HEK293 (cell line): ENCODE results near the gene RER1.

Source experiments
- CTCF ChIP-seq: fragments of 450-650 bp; formaldehyde crosslinking; IDR thresholded peaks from 2 replicates; pipeline ENCODE4 v1.5.1; 2016; ENCODE audit warnings: missing biosample characterization, missing genetic modification characterization
- KLF7 ChIP-seq: fragments of 450-650 bp; formaldehyde crosslinking; IDR thresholded peaks from 2 replicates; pipeline ENCODE4 v1.5.1; 2016; ENCODE audit warnings: missing biosample characterization, missing genetic modification characterization, borderline replicate concordance
- SALL2 ChIP-seq: fragments of 450-650 bp; formaldehyde crosslinking; IDR thresholded peaks from 2 replicates; pipeline ENCODE4 v1.5.0; 2017; ENCODE audit warnings: missing biosample characterization, mild to moderate bottlenecking, missing genetic modification characterization, borderline replicate concordance
- ZBTB8A ChIP-seq: fragments of 450-650 bp; formaldehyde crosslinking; IDR thresholded peaks from 2 replicates; pipeline ENCODE4 v1.5.1; 2016; ENCODE audit warnings: missing biosample characterization, missing genetic modification characterization
- ZNF202 ChIP-seq: fragments of 450-650 bp; formaldehyde crosslinking; IDR thresholded peaks from 2 replicates; pipeline ENCODE4 v1.5.1; 2016; ENCODE audit warnings: missing biosample characterization, missing genetic modification characterization, borderline replicate concordance
- ZNF221 ChIP-seq: fragments of 450-650 bp; formaldehyde crosslinking; IDR thresholded peaks from 2 replicates; pipeline ENCODE4 v1.5.1; 2017; ENCODE audit warnings: missing biosample characterization, missing genetic modification characterization, borderline replicate concordance
- ZNF274 ChIP-seq, 2 experiments: fragments of 200-500 bp in 1 of 2; fragments of 450-650 bp in 1 of 2; sonication (Bioruptor generic) in 1 of 2; formaldehyde crosslinking in 1 of 2; IDR thresholded peaks; 2 replicates each; pipeline versions ENCODE4 v1.5.1 to v1.6.1; 2014 to 2016; ENCODE audit warnings: borderline replicate concordance in 1 of 2, inconsistent platforms in 1 of 2, low read length in 1 of 2, missing biosample characterization in 1 of 2, missing genetic modification characterization in 1 of 2
- ZNF341 ChIP-seq: fragments of 450-650 bp; formaldehyde crosslinking; IDR thresholded peaks from 2 replicates; pipeline ENCODE4; 2016; ENCODE audit warnings: low read depth, missing biosample characterization, missing genetic modification characterization
- ZNF350 ChIP-seq: fragments of 450-650 bp; formaldehyde crosslinking; IDR thresholded peaks from 2 replicates; pipeline ENCODE4 v1.5.0; 2017; ENCODE audit warnings: missing biosample characterization, mild to moderate bottlenecking, missing genetic modification characterization
- ZNF354C ChIP-seq: fragments of 450-650 bp; formaldehyde crosslinking; IDR thresholded peaks from 2 replicates; pipeline ENCODE4 v1.5.1; 2016; ENCODE audit warnings: missing biosample characterization, missing genetic modification characterization, low read depth, borderline replicate concordance
- ZNF433 ChIP-seq: fragments of 450-650 bp; formaldehyde crosslinking; IDR thresholded peaks from 2 replicates; pipeline ENCODE4 v1.5.1; 2016; ENCODE audit warnings: missing biosample characterization, missing genetic modification characterization, low read depth
- ZNF677 ChIP-seq: fragments of 450-650 bp; IDR thresholded peaks from 2 replicates; pipeline ENCODE4 v1.5.0; 2018; ENCODE audit warnings: missing biosample characterization, mild to moderate bottlenecking, missing genetic modification characterization, moderate library complexity
- ZNF843 ChIP-seq: fragments of 450-650 bp; formaldehyde crosslinking; IDR thresholded peaks from 2 replicates; pipeline ENCODE4 v1.5.1; 2016; ENCODE audit warnings: missing biosample characterization, missing genetic modification characterization
- ZXDB ChIP-seq: fragments of 450-650 bp; formaldehyde crosslinking; IDR thresholded peaks from 2 replicates; pipeline ENCODE4 v1.5.1; 2016; ENCODE audit warnings: missing biosample characterization, missing genetic modification characterization

GRCh38 chr1:2445162-2445822 is 53.7 kb downstream of the RER1 start:
- no peak for TF ChIP-seq KLF7
- no peak for TF ChIP-seq SALL2 (tag by site-specific recombination)
- TF ChIP-seq ZNF221 (tag by site-specific recombination): no peak
- TF ChIP-seq ZBTB8A (tag by site-specific recombination): no peak
- TF ChIP-seq CTCF (tag by site-specific recombination): no peak
- TF ChIP-seq ZNF274 (IDR thresholded peaks at IDR 0.05; ENCODE audit: low read length): no peak
- no peak for TF ChIP-seq ZNF274 (tag by site-specific recombination; IDR thresholded peaks at IDR 0.05; ENCODE audit: borderline replicate concordance)
- TF ChIP-seq ZNF843 (tag by site-specific recombination): no peak
- TF ChIP-seq ZNF433 (tag by site-specific recombination): no peak
- TF ChIP-seq ZNF354C (tag by site-specific recombination): no peak
- TF ChIP-seq ZNF341 (tag by site-specific recombination): no peak
- no peak for TF ChIP-seq ZNF677 (tag by site-specific recombination)
- no peak for TF ChIP-seq ZXDB
- no peak for TF ChIP-seq ZNF350 (tag by site-specific recombination)
- no peak for TF ChIP-seq ZNF202
